Mesothelial cell of epicardium (in vitro differentiated cells): ENCODE data around the gene CD3G. TPM values are rescaled to one million over a fixed set of nuclear protein-coding genes. Genes with fewer than 3 reads are reported as not detected.

Source experiments
- DNase-seq, 2 experiments: peaks; one replicate each; pipeline ENCODE4 v3.0.0; 2021; ENCODE audit warnings: low spot score in 2 of 2; ENCODE audit not compliant: unreplicated experiment in 2 of 2
- H3K27ac Mint-ChIP-seq: 2 replicates; pipeline ENCODE4 v1.8.0; 2021; ENCODE audit warnings: mixed read lengths
- H3K27me3 Mint-ChIP-seq: 2 replicates; pipeline ENCODE4 v1.8.0; 2021; ENCODE audit warnings: low read depth, mixed read lengths
- H3K36me3 Mint-ChIP-seq: 2 replicates; pipeline ENCODE4 v1.8.0; 2021; ENCODE audit warnings: mixed read lengths
- H3K4me1 Mint-ChIP-seq: 2 replicates; pipeline ENCODE4 v1.8.0; 2021; ENCODE audit warnings: mixed read lengths
- H3K4me3 Mint-ChIP-seq: 2 replicates; pipeline ENCODE4 v1.8.0; 2021; ENCODE audit warnings: mild to moderate bottlenecking, moderate library complexity, mixed read lengths
- H3K9me3 Mint-ChIP-seq: 2 replicates; pipeline ENCODE4 v1.8.0; 2021; ENCODE audit warnings: mixed read lengths
- total RNA-seq: library from RNA; stranded (reverse); gene quantifications from 3 replicates; pipeline ENCODE4 v1.2.1, GENCODE V29; 2021
- TF ChIP-seq, protein P1 (sequence below): fragments of 200-600 bp; sonication (generic); IDR thresholded peaks from one replicate; pipeline ENCODE4 v1.5.0; 2021; ENCODE audit warnings: antibody characterized with exemption; ENCODE audit not compliant: unreplicated experiment

CD3G gene
- total RNA-seq, 1 donor from 2014 or later = not detected

DNA sequence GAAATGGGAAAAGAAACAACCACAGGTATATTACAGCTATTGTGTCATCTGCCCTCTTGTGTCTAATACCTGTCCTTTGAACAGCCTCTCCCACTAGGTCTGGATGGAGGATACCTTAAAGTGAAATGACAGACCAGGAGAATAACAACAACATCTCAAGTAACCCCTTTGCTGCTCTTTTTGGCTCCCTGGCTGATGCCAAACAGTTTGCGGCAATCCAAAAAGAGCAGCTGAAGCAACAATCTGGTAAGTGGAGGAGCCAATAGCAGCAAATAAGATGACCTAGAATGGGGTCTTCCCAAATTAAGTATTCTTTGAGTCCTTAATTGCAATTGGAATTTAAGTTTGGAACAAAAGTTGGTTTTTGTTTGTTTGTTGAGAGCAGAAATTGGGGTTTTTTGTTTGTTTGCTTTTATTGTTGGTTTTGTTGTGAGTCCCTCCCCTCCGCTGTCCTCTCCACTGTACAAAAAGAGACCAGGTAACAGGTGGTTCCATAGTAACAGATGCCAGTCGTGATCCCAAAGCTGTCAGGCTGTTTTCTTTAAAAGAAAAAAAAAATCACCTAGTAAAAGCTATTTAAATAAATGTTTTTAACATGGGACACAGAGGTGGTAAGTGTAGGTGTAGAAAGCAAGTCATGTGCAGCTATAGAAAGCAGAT lies 20.9 kb downstream of the CD3G start:
- peaks cover 26% of the 10 kb centered on the region for H3K36me3 Mint-ChIP-seq
- TF ChIP-seq, protein P1, sequence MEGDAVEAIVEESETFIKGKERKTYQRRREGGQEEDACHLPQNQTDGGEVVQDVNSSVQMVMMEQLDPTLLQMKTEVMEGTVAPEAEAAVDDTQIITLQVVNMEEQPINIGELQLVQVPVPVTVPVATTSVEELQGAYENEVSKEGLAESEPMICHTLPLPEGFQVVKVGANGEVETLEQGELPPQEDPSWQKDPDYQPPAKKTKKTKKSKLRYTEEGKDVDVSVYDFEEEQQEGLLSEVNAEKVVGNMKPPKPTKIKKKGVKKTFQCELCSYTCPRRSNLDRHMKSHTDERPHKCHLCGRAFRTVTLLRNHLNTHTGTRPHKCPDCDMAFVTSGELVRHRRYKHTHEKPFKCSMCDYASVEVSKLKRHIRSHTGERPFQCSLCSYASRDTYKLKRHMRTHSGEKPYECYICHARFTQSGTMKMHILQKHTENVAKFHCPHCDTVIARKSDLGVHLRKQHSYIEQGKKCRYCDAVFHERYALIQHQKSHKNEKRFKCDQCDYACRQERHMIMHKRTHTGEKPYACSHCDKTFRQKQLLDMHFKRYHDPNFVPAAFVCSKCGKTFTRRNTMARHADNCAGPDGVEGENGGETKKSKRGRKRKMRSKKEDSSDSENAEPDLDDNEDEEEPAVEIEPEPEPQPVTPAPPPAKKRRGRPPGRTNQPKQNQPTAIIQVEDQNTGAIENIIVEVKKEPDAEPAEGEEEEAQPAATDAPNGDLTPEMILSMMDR = no peak
- no peak for DNase-seq

DNA sequence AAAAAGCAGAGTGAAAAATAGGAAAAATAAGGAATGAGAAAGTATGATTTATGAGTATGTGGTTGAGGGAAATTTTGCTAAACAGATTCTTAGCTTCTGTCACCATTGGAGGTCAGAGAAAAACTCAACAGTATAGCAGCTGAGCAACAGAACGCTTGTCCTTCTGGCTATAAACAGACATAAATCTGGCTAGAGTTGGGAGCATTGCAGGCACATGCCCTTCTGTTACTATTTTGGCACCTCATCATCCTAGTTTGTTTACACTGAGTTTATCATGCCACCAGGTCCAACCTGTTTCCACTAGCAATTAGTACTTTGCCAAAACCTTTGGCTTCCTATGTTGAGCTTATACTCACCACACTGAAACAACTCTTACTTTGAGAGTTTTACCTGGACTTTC lies 22.1 kb downstream of the CD3G start:
- no peaks in the 10 kb centered on the region for H3K4me1 Mint-ChIP-seq
- no peak for DNase-seq
- H3K36me3 Mint-ChIP-seq = peaks cover 32% of the 10 kb centered on the region
- no peaks in the 10 kb centered on the region for H3K27me3 Mint-ChIP-seq
- no peak overlapping the region for H3K27ac Mint-ChIP-seq
- H3K9me3 Mint-ChIP-seq = no peaks in the 10 kb centered on the region
- H3K4me3 Mint-ChIP-seq = no peak overlapping the region
- TF ChIP-seq, protein P1 = no peak

More for the DNA sequence above, 20.9 kb downstream of the CD3G start:
- H3K4me1 Mint-ChIP-seq = peaks cover 5% of the 10 kb centered on the region
- no peak overlapping the region for H3K27ac Mint-ChIP-seq
- no peak overlapping the region for H3K4me3 Mint-ChIP-seq
- H3K27me3 Mint-ChIP-seq = no peaks in the 10 kb centered on the region
- H3K9me3 Mint-ChIP-seq = no peaks in the 10 kb centered on the region

DNA sequence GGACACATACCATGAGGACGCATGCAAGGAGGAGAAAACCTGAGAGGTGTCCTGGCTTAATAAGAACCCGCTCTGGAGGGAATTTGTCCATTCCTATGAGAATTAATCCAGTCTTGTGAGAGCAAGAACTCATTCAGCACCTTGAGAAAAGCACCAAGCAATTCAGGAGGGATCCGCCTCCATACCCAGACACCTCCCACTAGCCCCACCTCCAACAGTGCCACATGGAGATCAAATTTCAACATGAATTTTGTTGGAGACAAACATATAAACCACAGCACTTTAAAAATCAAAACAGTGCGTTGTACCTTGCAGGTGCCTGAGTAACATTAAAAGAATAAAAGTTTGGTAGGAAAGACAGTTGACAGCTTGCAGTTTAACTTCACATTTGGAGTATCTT lies 26.6 kb downstream of the CD3G start:
- Mint-ChIP-seq H3K27ac (no peak overlapping the region), H3K4me1 (no peaks in the 10 kb centered on the region), H3K27me3 (no peaks in the 10 kb centered on the region), H3K36me3 (peaks cover 57% of the 10 kb centered on the region), H3K4me3 (no peak overlapping the region), H3K9me3 (no peaks in the 10 kb centered on the region)
- TF ChIP-seq, protein P1 = no peak
- no peak for DNase-seq

DNA sequence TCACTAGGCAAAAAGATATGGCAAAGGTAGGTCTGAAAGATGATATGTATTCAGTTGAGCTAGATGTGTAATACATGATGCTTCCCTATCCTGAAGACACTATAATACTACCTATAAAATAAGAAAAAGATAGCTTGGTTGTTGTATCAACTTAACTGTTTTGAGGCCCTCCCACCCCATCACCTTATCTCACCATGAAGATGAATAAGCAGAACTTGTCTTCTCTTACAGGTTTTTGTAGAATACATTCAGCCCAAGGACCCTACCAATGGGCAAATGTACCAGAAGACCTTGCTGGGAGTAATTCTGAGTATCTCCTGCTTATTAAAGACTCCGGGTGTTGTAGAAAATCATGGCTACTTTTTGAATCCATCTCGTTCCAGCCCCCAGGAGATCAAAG lies 29.1 kb downstream of the CD3G start:
- Mint-ChIP-seq H3K27me3 (no peaks in the 10 kb centered on the region), H3K36me3 (peaks cover 59% of the 10 kb centered on the region)
- TF ChIP-seq, protein P1 = no peak

DNA sequence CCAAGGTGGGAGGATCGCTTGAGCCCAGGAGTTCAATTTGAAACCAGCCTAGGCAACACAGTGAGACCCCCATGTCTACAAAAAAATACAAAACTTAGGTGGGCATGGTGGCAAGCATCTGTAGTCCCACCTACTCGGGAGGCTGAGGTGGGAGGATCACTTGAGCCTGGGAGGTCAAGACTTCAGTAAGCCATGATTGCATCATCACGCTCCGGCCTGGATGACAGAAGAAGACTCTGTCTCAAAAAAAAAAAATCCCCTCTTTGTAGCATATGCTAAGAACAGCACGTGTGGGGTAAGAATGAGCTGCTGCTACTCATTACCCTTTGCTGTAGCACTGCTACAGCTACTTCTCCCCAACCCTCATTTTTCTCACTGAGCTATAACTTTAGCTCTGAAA lies 29.7 kb downstream of the CD3G start:
- no peak for DNase-seq
- no peaks in the 10 kb centered on the region for H3K4me1 Mint-ChIP-seq
- TF ChIP-seq, protein P1 = no peak
- H3K4me3 Mint-ChIP-seq = no peak overlapping the region
- peaks cover 54% of the 10 kb centered on the region for H3K36me3 Mint-ChIP-seq
- H3K27ac Mint-ChIP-seq = no peak overlapping the region
- H3K27me3 Mint-ChIP-seq = no peaks in the 10 kb centered on the region
- no peaks in the 10 kb centered on the region for H3K9me3 Mint-ChIP-seq

More for the DNA sequence above, 29.1 kb downstream of the CD3G start:
- Mint-ChIP-seq H3K9me3 (no peaks in the 10 kb centered on the region), H3K27ac (no peak overlapping the region), H3K4me1 (no peaks in the 10 kb centered on the region), H3K4me3 (no peak overlapping the region)
- DNase-seq = no peak
